GM21447 (cell line): ENCODE measurements around the gene DPP7.
"Not testable (repeated sequence)": the region's sequence is repeated elsewhere in the genome, so short reads cannot be mapped to it uniquely, and the experiment has no call there.

Experiments
- ATAC-seq: cut with Tn5 transposase; IDR thresholded peaks from one replicate; pipeline ENCODE4 v1.9.1; 2021; ENCODE audit not compliant: unreplicated experiment

Gene DPP7

GRCh38 chr9:137075275-137075775 lies 39.2 kb downstream of the DPP7 start:
- ATAC-seq = no peak

GRCh38 chr9:137074657-137075274 lies 39.8 kb downstream of the DPP7 start:
- no peak for ATAC-seq

- ATAC-seq = no peak
These were observed 40.5 kb downstream of the DPP7 start for GRCh38 chr9:137073992-137074399.

- no peak for ATAC-seq
These were observed 43.3 kb downstream of the DPP7 start for GRCh38 chr9:137071282-137071681.

- ATAC-seq = peak; percentile 4
These were observed 43.6 kb downstream of the DPP7 start for GRCh38 chr9:137070906-137071275.

GRCh38 chr9:137070201-137070905 lies 44.2 kb downstream of the DPP7 start, which contains the start of gene SAPCD2:
Gene SAPCD2, minus strand, starts transcription at chr9:137070557. Its CDS starts 97 bp downstream, at chr9:137070460.
- ATAC-seq = peak; percentile 76

- no peak for ATAC-seq
These were observed 44.9 kb downstream of the DPP7 start for GRCh38 chr9:137069508-137070091.

- ATAC-seq = no peak
These were observed 45.7 kb downstream of the DPP7 start for GRCh38 chr9:137068539-137069507.

- no peak for ATAC-seq
These were observed 46.5 kb downstream of the DPP7 start for GRCh38 chr9:137067860-137068538.

GRCh38 chr9:137066096-137066861 lies 48.3 kb downstream of the DPP7 start:
- ATAC-seq = no peak

- no peak for ATAC-seq
These were observed 49.1 kb downstream of the DPP7 start for GRCh38 chr9:137065336-137065967.

- no peak for ATAC-seq
These were observed 49.7 kb downstream of the DPP7 start for GRCh38 chr9:137064880-137065164.

- ATAC-seq = no peak
These were observed 50.3 kb downstream of the DPP7 start for GRCh38 chr9:137064027-137064879.

- no peak for ATAC-seq
These were observed 51.1 kb downstream of the DPP7 start for GRCh38 chr9:137063311-137064026.

- ATAC-seq = not testable (repeated sequence)
These were observed 51.7 kb downstream of the DPP7 start for GRCh38 chr9:137062798-137063197.

- ATAC-seq = no peak
These were observed 52.1 kb downstream of the DPP7 start for GRCh38 chr9:137062384-137062783.
